Fibroblast of skin of left biceps (primary cell): ENCODE results near the gene NME3.
"Not testable (repeated sequence)": the region's sequence is repeated elsewhere in the genome, so short reads cannot be mapped to it uniquely, and the experiment has no call there.

Source experiments
- DNase-seq, 2 experiments: peaks; one replicate each; pipeline ENCODE4 v3.0.0-alpha.2; 2013; ENCODE audit warnings: low read depth in 2 of 2

Gene NME3

DNA sequence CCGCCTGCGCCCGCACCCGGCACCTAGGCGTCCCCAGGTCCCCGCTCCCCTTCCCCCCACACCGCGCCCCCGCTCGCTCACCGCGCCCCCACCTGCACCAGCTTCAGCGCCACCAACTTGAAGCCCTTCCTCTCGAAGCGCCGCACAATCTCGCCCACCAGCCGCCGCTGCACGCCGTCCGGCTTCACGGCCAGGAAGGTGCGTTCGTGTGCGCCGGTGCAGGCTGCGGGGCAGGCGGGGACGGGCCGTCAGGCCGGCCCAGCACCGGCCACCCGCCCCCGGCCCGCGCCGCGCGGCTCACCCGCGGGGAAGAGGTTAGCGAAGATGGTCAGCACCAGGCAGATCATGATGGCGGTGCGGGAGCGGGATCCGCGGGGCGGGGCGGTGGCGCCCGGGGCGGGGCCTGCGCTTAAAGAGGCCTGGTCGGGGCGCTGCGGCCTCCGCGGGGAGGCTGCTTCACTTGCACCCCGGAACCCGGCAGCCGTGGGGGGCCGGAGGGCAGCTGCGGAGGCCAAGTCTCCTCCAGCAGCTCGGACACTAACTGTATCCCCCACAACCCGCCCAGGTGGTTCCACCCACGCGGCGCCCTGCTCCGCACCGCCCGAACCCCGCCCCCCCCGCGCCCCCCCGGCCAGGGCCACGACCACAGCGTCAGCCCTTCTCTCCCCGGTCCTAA is at the start of gene NME3:
Gene NME3, minus strand, starts transcription at position 356 of the 676 bp plus-strand sequence. Its CDS starts 9 bp downstream, at position 347.
- no peak for DNase-seq

DNA sequence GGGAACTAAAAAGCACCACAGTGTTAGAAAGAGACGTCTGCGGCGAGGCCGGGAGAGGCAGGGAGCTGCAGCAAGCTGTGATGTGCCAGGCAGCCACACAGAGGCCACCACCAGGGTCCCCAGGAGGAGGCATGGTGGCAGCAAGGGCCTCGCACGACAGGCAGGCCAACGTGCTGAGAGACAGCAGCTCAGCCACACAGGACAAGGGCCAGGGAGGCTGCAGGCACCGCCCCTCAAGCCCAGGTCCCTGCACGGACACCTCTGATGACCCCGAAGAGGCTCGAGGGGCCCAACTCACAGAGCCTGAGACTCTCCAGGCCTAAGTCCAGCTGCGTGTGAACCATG is 49.6 kb upstream of the NME3 start:
- DNase-seq: no peak

DNA sequence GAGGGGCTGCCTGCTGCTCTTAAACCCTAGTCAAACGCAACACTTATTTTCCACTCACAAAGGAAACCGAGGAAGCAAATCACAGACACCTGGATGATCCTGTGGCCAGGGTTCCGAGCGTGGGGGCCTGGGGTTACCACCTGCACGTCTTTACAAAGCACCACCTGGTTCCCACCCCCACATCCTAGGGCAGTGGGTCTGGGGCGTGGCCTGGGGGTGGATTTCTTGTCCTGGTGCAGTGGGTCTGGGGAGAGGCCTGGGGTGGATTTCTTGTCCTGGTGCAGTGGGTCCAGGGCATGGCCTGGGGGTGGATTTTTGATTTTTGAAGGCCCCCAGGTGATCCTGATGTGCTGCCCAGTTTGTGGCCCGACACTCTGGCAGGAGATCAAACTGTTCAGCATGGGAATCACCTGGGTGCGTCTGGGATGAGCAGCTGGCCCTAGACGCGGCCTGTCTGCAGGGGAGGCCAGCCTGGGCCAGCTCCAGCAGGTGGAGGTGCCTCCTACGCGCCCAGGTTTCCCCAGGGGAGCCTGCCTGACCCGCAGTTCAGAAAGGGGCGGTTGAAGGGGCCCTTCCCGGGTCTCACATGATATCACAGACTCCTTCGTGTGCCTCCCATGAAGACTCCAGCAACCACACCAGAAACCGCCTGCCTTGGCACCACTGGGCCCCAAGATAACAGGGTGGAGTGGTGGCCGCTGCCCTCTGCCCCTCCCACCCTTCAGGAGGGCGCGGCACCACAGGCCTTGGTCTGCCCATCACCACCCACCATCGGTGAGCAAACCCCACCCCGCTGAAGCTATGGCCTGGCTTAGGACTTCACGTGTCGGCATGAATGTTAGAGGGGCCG is 49.0 kb upstream of the NME3 start:
- DNase-seq: no peak

DNA sequence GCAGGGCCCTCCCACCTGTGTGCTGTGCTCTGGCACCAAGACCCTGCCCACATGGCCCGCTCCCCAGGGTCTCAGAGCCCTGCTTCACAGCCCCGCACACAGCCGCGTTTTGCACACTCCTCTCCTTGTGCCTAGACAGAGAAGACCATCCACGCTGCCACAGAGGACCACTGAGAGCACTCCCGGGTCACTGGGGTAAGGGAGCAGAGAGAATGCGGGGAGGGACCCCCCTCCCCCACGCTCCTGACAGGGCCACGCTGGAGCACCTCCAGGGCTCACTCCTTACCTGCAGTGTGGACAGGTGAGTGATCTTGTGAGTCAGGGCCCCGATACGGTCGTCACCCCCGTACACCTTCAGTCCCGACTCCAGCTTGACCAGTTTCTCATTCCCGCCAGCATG is 48.3 kb upstream of the NME3 start:
- DNase-seq: no peak

DNA sequence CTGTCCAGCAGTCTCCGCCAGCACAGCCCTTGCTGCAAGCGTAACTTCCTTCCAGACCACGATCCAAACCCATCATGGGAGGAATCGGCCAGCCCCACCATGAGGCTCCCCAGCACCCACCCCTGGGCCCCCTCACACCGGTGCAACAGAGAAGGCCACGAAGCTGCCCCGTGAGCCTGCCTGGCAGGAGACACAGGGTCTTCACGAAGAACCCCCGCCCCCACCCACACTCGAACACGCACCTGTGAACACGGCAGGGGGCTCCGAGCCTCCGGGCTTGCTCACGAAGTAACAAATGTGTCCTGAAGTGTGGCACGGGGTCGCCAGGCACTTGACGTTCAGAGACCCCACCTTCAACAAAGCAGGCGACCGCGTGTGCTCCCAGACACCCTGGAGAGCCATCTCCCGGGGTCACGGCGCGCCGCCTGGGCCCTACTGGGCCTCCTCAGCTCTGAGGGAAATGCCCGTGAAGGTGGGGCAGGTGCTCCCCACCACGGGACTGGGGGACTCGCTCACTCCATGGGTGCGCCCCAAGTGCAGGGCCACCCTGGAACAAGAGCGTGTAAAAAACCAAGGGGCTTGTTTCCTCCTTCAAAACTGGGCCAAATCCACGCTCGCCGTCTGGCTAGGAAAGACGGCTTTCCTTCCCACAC is 47.7 kb upstream of the NME3 start:
- no peak for DNase-seq

DNA sequence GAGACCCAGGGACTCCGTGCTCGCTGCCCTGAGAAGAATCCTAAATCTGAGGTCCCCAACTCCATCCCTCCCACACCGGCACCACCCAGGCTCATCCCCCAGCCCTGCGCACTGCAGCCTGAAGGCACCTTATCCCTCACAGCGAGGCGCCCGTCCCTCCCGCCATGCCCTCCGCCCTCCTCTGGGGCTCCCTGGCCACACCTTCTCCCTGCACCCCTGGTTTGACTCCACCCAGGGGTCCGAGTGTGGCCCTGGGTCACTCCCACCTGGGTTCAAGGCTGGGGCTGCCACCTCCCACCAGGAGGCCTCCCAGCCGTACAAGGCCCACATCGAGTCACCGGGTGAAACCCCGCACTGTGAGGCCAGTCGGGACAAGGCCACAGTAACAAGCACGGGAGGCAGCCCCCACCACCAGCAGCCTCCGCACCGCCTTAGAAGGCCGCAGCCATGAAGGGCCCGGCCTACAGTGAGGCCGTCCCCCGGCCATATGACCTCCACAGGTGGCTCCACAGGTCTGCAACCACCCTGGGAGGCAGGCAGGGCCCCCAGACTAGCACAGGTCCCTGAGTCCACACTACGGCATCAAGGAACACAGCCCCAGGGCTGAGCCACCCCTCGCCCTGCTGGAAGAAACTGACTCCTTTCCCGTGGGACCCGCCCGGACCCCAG is 47.0 kb upstream of the NME3 start:
- no peak for DNase-seq

DNA sequence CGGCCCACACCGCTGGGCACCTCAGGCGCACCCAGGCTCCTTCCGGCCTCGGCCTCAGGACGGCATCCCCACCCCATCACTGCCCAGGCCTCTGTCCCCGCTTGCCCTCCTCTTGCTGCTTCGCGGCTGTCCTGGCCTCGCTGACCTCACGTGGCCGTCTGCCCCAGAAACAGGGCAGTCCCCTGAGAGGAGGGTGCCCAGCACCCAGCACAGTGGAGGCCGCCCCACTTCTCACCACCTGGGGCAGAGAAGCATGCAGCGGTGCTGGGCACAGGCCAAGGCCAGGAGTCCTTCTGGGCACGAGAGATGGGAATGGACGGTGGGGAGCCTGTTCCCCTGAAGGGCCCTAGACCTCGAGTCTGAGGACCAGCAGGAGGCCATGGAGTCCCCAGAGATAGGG is 46.4 kb upstream of the NME3 start:
- DNase-seq: no peak

DNA sequence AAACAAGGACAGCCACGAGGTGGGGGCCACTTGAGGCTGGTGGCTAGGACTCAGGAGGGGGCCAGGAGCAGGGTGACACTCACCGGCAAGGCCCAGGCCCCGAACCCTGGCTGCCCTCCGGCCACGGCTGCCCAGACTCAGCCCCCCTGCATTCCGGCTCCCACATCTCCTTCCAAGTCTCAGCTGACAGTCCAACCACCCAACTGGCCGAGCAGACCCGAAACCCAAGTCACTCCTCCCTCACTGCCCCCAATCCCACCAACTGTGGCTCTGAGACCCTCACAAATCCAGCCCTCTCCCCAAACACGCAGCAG is 45.9 kb upstream of the NME3 start:
- DNase-seq: no peak

DNA sequence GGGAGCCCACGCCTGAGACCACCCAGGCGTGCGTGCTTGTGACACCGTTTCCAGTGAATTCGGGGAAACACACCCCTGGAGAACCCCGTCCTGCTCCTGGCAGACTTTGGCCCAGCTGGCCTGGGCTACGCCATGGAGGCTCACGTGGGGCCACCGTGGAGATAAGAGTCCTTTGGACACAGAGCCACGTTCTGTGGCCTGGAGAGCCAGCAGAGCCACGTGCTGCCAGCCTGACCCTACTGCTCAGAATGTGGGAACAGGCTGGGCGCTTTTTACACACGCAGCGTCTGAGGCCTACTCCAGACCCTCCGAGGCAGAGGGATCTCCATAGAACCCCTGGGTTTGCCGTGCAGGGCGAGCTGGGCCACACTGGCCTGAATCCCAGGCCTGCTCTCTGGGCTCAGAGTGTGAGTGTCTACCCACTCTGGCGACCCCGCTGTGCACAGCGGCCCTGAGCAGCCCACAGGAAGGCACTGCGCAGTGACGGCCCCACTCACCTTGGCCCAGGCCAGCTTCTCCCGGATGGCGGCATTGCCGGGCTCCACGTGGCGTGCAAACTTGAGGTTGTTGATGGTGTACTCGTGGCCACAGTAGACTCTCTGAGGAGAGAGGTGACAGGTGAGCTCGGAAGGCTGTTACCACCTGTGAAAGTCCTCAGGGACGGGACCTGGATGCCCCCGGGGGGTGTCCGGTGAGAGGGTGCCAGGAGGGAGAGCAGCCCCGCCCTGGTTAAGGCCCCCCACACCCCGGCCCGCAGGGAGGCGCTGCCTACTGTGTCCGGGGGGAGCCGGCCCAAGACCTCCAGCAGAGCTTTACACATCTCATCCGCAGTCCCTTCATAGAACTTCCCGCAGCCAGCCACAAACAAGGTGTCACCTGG is 45.3 kb upstream of the NME3 start:
- DNase-seq: no peak

DNA sequence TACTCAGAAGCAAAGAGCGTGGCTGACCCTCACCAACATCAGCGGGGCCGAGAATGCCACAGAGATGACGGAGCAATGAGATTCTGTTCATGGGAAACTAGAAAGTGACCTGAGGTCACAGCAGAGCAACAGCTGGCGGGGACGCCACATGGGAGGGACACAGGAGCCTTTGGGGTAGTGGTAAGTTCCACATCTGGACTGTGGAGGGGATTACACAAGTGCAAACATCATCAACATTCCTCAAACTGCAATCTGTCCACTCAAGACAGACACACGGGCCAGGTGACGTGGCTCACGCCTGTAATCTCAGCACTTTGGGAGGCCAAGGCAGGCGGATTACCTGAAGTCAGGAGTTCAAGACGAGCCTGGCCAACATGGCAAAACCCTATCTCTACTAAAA is 44.1 kb upstream of the NME3 start:
- DNase-seq: no peak

DNA sequence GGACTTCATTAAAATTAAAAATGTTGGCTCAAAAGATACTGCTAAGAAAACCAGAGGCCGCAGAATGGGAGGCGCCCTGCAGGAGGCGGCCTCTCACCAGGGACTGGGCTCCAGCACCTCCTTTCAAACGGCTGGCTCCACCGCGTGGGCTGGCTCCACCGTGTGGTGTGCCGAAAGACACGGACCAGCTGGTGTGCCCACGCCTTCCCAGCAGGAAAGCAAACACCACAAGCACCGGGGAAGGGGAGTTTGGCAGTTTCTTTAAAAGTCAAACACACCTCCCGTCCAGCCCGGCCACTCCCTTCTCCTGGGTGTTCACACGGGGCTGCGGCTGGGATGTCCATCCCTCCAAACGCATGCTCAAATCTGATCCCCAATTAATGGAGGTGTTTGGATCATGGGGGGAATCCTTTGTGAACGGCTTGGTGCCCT is 41.4 kb upstream of the NME3 start:
- DNase-seq: no peak

DNA sequence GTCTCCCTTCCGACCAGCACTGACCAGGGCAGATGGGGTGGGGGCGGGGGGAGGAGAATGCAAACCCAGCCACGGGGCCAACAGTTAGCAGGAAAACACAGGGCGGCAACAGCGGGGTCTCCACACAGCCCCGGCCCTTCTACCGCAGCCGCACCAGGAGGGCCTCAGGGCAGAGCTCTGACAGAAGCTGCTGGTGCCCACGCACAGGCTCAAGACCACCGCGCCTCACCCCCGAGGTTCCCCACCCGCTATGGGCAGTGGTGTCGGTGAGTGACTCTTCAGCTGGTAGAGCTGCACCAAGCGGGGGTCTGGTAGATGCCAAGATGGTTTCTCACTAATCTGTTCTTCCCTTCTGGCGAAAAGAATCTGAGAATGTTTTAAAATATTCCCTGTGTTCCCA is 39.2 kb upstream of the NME3 start:
- no peak for DNase-seq

DNA sequence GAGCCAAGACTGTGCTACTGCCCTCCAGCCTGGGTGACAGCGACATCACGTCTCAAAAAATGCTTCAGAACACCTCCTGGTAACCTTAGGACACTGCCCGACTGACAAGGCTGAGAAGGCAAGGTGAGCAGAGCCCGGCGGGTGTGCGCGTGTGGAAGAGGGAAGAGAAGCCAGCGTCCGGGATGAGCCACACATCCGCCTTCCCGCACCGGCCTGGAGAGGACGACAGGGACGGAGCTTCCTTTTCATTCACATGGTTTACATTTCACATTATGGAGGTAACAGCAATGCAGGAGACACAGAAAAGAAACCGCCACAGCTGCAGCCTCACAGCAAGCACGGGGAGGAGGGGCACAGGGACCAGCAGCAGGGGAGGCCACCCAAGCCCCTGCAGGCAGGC is 38.8 kb upstream of the NME3 start:
- DNase-seq: no peak

DNA sequence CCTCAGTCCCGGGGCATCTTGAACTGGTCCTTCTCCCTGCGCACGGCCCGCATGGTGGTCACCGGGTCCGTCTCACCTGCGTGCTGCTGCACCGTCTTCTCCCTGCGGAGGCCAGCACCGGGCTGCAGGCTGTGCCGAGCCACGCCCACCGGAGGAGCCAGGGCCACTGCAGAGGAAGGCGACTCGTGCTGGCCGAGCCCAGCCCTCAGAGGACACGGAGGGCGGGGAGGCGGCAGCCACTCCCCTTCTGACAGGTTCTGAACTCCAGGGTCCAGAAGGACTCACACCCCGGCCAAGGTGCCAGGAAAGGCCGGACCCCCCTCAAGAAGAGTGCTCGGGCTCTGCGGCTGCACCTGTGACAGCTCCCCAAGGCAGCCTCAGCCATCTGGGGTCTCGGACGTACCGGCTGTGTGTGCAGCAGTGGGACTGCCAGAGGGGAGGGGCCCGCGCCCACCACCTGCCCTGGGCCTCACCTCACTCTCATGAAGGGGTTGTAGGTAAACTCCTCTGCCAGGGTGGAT is 38.0 kb upstream of the NME3 start:
- DNase-seq: no peak

DNA sequence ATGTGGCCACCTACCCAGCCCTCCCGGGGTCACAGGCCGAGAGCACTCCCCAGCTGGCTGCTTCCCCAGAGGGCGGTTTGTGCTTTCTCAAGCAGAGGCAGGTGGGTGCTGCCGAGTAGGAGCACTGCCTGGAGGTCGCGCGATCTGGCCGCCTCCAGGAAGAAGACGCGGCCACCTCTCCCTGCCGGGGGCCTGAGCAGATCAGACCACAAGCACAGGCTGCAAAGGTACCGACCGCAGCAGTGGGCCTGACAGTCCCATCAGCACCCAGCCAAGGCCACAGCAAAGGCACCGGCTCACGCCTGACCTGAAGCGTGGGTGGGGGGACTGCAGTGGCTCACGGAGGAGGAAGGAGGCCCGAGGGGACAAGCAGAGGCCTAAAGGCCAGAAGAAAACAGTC is 37.3 kb upstream of the NME3 start:
- no peak for DNase-seq

DNA sequence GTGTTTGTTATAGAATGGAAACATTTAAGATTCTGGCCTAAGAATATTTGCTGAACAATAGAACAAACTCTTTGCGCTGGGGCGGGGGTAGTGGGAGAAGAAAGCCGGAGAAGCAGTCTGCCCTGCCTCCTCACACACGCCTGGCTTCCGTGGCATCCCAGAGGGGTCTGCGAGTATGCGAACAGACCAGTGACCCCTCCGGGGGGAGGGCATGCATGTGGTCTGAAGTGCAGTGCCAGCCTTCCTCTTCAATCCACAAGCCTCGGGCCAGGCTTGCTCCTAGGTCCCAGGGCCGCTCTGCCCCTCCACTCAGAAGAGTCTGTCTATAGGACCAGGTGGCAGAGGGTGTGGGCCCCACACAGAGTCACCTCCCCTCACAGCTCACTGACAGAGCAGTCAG is 36.3 kb upstream of the NME3 start:
- DNase-seq: no peak

DNA sequence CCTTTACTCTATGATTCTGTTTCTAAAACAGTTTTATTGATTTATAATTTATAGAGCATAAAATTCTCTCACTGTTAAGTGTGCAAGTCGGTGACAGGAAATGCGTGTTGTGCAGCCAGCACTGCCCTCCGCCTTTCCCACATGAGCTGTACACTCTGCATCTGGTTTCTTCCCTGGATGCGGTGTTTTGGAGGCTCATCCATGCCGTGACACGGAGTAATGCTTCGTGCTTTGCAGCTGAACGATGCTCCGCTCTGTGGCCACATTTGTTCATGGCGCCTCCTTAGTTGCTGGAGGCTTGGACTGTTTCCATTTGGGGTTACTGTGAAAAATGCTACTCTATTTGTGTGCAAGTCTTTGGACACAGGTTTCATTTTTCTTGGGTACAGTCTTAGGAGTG is 29.4 kb upstream of the NME3 start:
- no peak for DNase-seq

DNA sequence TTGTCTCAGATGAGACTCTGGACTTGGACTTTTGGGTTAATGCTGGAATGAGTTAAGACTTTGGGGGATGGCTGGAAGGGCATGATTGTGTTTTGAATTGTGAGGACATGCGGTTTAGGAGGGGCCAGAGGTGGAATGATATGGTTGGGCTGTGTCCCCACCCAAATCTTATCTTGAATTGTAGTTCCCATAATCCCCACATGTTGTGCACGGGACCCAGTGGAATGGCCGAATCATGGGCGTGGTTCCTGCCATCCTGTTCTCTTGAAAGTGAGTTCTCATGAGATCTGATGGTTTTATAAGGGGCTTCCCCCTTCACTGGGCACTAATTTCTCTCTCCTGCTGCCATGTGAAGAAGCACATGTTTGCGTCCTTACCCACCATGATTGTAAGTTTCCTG is 27.9 kb upstream of the NME3 start:
- not testable (repeated sequence) for DNase-seq

DNA sequence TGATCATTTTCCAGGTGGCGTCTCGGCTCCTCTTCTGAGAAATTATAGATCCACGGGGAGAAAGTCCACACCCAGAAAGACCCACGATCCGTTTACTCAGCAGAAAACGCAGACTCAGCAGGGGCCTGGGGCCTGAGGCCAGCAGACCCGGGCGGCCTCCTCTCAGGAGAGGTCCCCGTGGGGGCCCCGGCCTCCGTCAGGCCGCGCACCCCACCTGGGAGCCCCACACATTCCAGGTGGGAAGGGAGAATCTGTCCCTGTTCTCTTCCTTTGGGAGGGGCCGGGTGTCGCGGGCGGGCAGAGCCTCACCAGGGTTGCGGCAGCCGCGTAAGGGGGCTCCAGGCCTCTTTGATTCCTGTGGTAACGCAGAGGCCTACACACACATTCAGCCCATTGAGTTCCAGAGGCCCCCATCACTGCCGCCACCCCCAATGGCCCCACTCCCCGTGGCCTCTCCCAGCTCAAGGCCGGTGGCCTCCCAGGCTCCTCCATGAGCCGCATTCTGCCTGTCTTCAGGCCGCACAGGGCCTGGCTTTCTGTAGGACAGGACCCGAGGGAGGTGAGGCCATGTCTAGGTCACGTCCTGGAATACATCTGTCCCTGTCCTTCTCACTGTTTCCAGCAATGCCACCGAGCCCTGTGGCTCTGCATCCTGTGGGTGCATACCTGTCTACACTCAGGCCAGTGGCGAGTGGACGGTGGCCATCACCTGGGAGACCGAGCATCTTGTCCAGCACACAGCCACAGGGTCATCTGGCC is 23.7 kb upstream of the NME3 start:
- DNase-seq: no peak

DNA sequence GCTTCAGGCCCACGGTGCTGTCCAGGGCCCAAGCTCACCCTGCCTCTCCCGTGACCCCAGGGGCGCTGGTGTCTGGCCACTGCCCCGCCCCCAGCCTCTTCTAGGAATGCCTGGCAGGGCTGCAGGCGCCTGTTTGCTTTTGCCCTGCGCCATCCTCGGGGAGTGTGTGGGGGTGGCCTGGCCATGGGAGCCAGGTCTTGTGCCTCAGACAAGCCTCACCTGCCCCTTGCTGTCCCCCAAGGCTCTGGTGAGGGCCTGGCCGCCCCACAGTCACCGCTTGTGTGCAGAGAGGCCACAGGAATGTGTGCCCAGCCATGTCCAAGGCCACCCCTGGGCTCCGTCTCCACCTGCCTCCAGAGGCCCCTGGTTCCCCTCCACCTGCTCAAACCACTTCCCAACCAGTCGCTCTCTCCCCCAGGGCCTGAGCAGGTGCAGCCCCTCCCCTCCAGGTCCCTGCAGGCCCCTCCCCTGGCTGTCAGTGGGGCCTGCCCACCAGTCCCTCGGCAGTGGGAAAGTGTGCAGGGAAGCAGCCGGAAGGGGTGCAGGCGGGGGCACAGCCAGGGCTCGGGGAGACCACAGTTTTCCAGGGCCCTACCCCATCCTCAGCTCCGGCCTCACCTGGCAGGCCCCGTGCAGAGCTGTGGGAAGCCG is 23.0 kb upstream of the NME3 start:
- DNase-seq: no peak
